ENCODE results near the gene RRBP1. TPM values are rescaled to one million over a fixed set of nuclear protein-coding genes. Genes with fewer than 3 reads are reported as not detected.

Gene RRBP1
- total and polyA plus RNA-seq, 2 donors (not counting 3 experiments of a cell fraction or from before 2014, with no cell fraction given): 50.3 to 236 TPM

DNA sequence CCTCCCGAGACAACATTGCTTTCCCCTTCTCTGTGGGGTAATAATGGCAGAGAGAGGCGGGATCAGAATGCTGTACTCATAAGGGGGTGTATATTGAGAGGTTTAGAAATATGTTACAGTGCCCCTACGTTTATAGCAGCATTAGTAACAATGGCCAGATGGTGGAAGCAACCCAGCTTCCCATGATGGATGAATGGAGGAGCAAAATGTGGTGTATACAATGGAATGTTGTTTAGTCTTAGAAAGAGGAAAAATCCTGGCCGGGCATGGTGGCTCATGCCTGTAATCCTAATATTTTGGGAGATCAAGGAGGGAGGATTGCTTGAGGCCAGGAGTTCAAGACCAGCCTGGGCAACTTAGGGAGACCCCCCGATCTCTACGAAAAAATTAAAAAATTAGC is 30.7 kb upstream of the RRBP1 start:
- H3K9me1 ChIP-seq (replicated peaks; ENCODE audit: control insufficient read depth, extremely low read depth, insufficient read depth, low read length): no peaks in the 10 kb centered on the region
- CTCF ChIA-PET: interaction anchor here (1.0 kb wide), 1 partner anchor 10 kb away, joined by 3 read pairs; no protein-coding TSS in a partner anchor
- no peak overlapping the region for H3K27ac ChIP-seq (ENCODE audit: insufficient read depth, low read depth, low read length)
- no peak overlapping the region for H3K9ac ChIP-seq (replicated peaks; ENCODE audit: extremely low read depth, insufficient read depth, low read length)
- H4K20me1 ChIP-seq (replicated peaks; ENCODE audit: control insufficient read depth, extremely low read depth, insufficient read depth, low read length): no peaks in the 10 kb centered on the region
- intact Hi-C loops (cut with micrococcal nuclease) (no loop called here), dilution Hi-C loops (cut with MboI; ENCODE audit: extremely low pct_ligation_motif_present, low sequenced_read_pairs) (no loop called here)
- no peak for FAIRE-seq
- H3K79me2 ChIP-seq (ENCODE audit: control insufficient read depth, insufficient read depth, low read length): no peaks in the 10 kb centered on the region
- no peaks in the 10 kb centered on the region for H3K36me3 ChIP-seq (ENCODE audit: control insufficient read depth in 2 of 2, extremely low read depth in 1 of 2, insufficient read depth in 2 of 2, low read length in 2 of 2)
- no peaks in the 10 kb centered on the region for H3K4me1 ChIP-seq (ENCODE audit: control insufficient read depth, extremely low read depth, insufficient read depth, low read length)
- no peaks in the 10 kb centered on the region for H3K9me3 ChIP-seq (replicated peaks; ENCODE audit: control insufficient read depth, insufficient read depth, low read length)
- no peak for DNase-seq (ENCODE audit: low read depth, low spot score)
- POLR2A ChIA-PET: no interaction called here
- peaks cover 2 to 4% of the 10 kb centered on the region in 2 experiments for H3K27me3 ChIP-seq (ENCODE audit: control insufficient read depth in 2 of 2, insufficient read depth in 2 of 2, low read length in 2 of 2)
- TF ChIP-seq EZH2 (IDR thresholded peaks at IDR 0.05; ENCODE audit: borderline replicate concordance, low read depth, low read length, severe bottlenecking): no peak
- no peak for TF ChIP-seq MYC (IDR thresholded peaks at IDR 0.05; ENCODE audit: low read depth, low read length)
- no peak for TF ChIP-seq MAX (IDR thresholded peaks at IDR 0.05; ENCODE audit: insufficient read depth, insufficient read length)
- no peak for TF ChIP-seq POLR2A (IDR thresholded peaks at IDR 0.05; ENCODE audit: low read depth, low read length)
- TF ChIP-seq GATA2 (IDR thresholded peaks at IDR 0.05; ENCODE audit: insufficient read depth, insufficient read length, low read depth, low read length): no peak
- TF ChIP-seq JUN (IDR thresholded peaks at IDR 0.05; ENCODE audit: borderline replicate concordance, insufficient read depth, insufficient read length, low read depth): no peak
- TF ChIP-seq FOS (IDR thresholded peaks at IDR 0.05; ENCODE audit: borderline replicate concordance, insufficient read depth, low read length): no peak
- TF ChIP-seq, protein P1, sequence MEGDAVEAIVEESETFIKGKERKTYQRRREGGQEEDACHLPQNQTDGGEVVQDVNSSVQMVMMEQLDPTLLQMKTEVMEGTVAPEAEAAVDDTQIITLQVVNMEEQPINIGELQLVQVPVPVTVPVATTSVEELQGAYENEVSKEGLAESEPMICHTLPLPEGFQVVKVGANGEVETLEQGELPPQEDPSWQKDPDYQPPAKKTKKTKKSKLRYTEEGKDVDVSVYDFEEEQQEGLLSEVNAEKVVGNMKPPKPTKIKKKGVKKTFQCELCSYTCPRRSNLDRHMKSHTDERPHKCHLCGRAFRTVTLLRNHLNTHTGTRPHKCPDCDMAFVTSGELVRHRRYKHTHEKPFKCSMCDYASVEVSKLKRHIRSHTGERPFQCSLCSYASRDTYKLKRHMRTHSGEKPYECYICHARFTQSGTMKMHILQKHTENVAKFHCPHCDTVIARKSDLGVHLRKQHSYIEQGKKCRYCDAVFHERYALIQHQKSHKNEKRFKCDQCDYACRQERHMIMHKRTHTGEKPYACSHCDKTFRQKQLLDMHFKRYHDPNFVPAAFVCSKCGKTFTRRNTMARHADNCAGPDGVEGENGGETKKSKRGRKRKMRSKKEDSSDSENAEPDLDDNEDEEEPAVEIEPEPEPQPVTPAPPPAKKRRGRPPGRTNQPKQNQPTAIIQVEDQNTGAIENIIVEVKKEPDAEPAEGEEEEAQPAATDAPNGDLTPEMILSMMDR (IDR thresholded peaks at IDR 0.05; ENCODE audit: extremely low read depth in 1 of 2, insufficient read depth in 1 of 2, low read depth in 1 of 2, low read length in 2 of 2): no peak
- TF ChIP-seq POLR2AphosphoS5 (IDR thresholded peaks at IDR 0.05; ENCODE audit: insufficient read depth, low read depth, low read length): no peak
- H3K4me3 ChIP-seq (replicated peaks in 1 of 3; ENCODE audit: insufficient read depth in 1 of 3, low read depth in 1 of 3, low read length in 3 of 3): no peak overlapping the region
- H3K4me2 ChIP-seq (ENCODE audit: insufficient read depth, low read length): no peak overlapping the region
- no peak overlapping the region for H2AFZ ChIP-seq (ENCODE audit: low read depth, low read length)
- no TSS peak for BruUV-seq (replicated peaks)
